HEK293 (cell line): ENCODE results near the gene CTPS2.

Source experiments
- CTCF ChIA-PET: fragments of 350-600 bp; formaldehyde crosslinking; extraction: SDS; loops from one replicate; lab custom pipeline; 2021; ENCODE audit warnings: antibody characterized with exemption; lab: Yijun Ruan, JAX
- POLR2A ChIA-PET: fragments of 300-600 bp; formaldehyde crosslinking; extraction: SDS; loops from one replicate; lab custom pipeline; 2020; ENCODE audit warnings: antibody characterized with exemption, inconsistent platforms; lab: Yijun Ruan, JAX
- H3K27ac ChIP-seq: fragments of 200-500 bp; sonication (Bioruptor generic); 2 replicates; pipeline ENCODE4 v1.5.1; 2014; ENCODE audit warnings: low read depth, low read length, control low read depth, inconsistent platforms; ENCODE audit errors: extremely low read depth
- H3K36me3 ChIP-seq, 2 experiments: fragments of 200-500 bp in 1 of 2; sonication (Bioruptor generic) in 1 of 2; 1 replicate in 1 of 2; 2 replicates in 1 of 2; pipeline ENCODE4 v1.5.1; 2014 to 2017; ENCODE audit warnings: inconsistent platforms in 2 of 2, low read length in 2 of 2; ENCODE audit not compliant: control insufficient read depth in 2 of 2, insufficient read depth in 1 of 2
- H3K4me1 ChIP-seq: fragments of 200-500 bp; sonication (Bioruptor generic); 2 replicates; pipeline ENCODE4 v1.5.1; 2014; ENCODE audit warnings: mild to moderate bottlenecking, low read length, inconsistent platforms; ENCODE audit not compliant: control insufficient read depth, insufficient read depth
- H3K4me3 ChIP-seq: 2 replicates; pipeline ENCODE4 v1.5.1; 2011; ENCODE audit warnings: low read depth, mild to moderate bottlenecking, control low read depth, low read length, moderate library complexity
- H3K9me3 ChIP-seq: fragments of 200-500 bp; sonication (Bioruptor generic); 2 replicates; pipeline ENCODE4 v1.5.1; 2014; ENCODE audit warnings: low read depth, low read length, inconsistent platforms; ENCODE audit not compliant: control insufficient read depth, insufficient read depth
- HOXC10 ChIP-seq: sonication (generic); formaldehyde crosslinking; IDR thresholded peaks from 2 replicates; pipeline ENCODE4 v1.8.1; 2023; ENCODE audit warnings: mild to moderate bottlenecking, missing genetic modification reagents
- KLF10 ChIP-seq: fragments of 450-650 bp; IDR thresholded peaks from 2 replicates; pipeline ENCODE4 v1.5.1; 2018; ENCODE audit warnings: missing biosample characterization, mild to moderate bottlenecking, missing genetic modification characterization
- PRDM2 ChIP-seq: fragments of 450-650 bp; formaldehyde crosslinking; IDR thresholded peaks from 2 replicates; pipeline ENCODE4 v1.5.1; 2016; ENCODE audit warnings: missing biosample characterization, missing genetic modification characterization, borderline replicate concordance
- ZBTB49 ChIP-seq: fragments of 450-650 bp; formaldehyde crosslinking; IDR thresholded peaks from 2 replicates; pipeline ENCODE4 v1.5.1; 2016; ENCODE audit warnings: missing biosample characterization, missing genetic modification characterization, low read depth
- ZBTB6 ChIP-seq: fragments of 450-650 bp; formaldehyde crosslinking; IDR thresholded peaks from 2 replicates; pipeline ENCODE4 v1.5.1; 2017; ENCODE audit warnings: missing biosample characterization, missing genetic modification characterization
- ZBTB8A ChIP-seq: fragments of 450-650 bp; formaldehyde crosslinking; IDR thresholded peaks from 2 replicates; pipeline ENCODE4 v1.5.1; 2016; ENCODE audit warnings: missing biosample characterization, missing genetic modification characterization
- ZIC2 ChIP-seq: fragments of 450-650 bp; formaldehyde crosslinking; IDR thresholded peaks from 2 replicates; pipeline ENCODE4 v1.5.1; 2016; ENCODE audit warnings: missing biosample characterization, missing genetic modification characterization
- ZNF16 ChIP-seq: fragments of 450-650 bp; formaldehyde crosslinking; IDR thresholded peaks from 2 replicates; pipeline ENCODE4 v1.5.1; 2016; ENCODE audit warnings: low read depth, missing biosample characterization, missing genetic modification characterization
- ZNF214 ChIP-seq: fragments of 450-650 bp; formaldehyde crosslinking; IDR thresholded peaks from 2 replicates; pipeline ENCODE4 v1.5.1; 2017; ENCODE audit warnings: missing biosample characterization, mild to moderate bottlenecking, missing genetic modification characterization, borderline replicate concordance
- ZNF266 ChIP-seq: fragments of 450-650 bp; formaldehyde crosslinking; IDR thresholded peaks from 2 replicates; pipeline ENCODE4 v1.5.1; 2016; ENCODE audit warnings: missing biosample characterization, missing genetic modification characterization, low read depth
- ZNF416 ChIP-seq: fragments of 450-650 bp; formaldehyde crosslinking; IDR thresholded peaks from 2 replicates; pipeline ENCODE4 v1.5.1; 2016; ENCODE audit warnings: missing biosample characterization, missing genetic modification characterization
- ZNF843 ChIP-seq: fragments of 450-650 bp; formaldehyde crosslinking; IDR thresholded peaks from 2 replicates; pipeline ENCODE4 v1.5.1; 2016; ENCODE audit warnings: missing biosample characterization, missing genetic modification characterization
- ZSCAN16 ChIP-seq: fragments of 450-650 bp; formaldehyde crosslinking; IDR thresholded peaks from 2 replicates; pipeline ENCODE4 v1.5.1; 2016; ENCODE audit warnings: missing biosample characterization, missing genetic modification characterization

CTPS2 gene

GRCh38 chrX:16745102-16745501, 32.6 kb upstream of the CTPS2 start (continued):
- TF ChIP-seq ZBTB49 (tag by site-specific recombination): no peak
- TF ChIP-seq ZBTB8A (tag by site-specific recombination): no peak
- TF ChIP-seq ZNF266 (tag by site-specific recombination): no peak

GRCh38 chrX:16743604-16744325, 31.3 kb upstream of the CTPS2 start:
- POLR2A ChIA-PET: interaction anchor here (0.6 to 1.2 kb wide), 3 partner anchors 25 to 124 kb away, joined by 3 to 5 read pairs (median 3); partner anchors contain the start of gene SYAP1
- CTCF ChIA-PET: interaction anchor here (0.6 kb wide), 1 partner anchor 15 kb away, joined by 4 read pairs; no protein-coding TSS in a partner anchor
- Histone ChIP-seq H3K4me3 (no peak overlapping the region), H3K4me1 (no peaks in the 10 kb centered on the region), H3K9me3 (no peaks in the 10 kb centered on the region), H3K27ac (no peak overlapping the region), H3K36me3 (peaks cover 76 to 84% of the 10 kb centered on the region in 2 experiments)
- TF ChIP-seq HOXC10 (CRISPR knock-in tag): no peak
- no peak for TF ChIP-seq PRDM2 (tag by site-specific recombination)
- no peak for TF ChIP-seq ZNF16 (tag by site-specific recombination)
- no peak for TF ChIP-seq ZNF214 (tag by site-specific recombination)
- no peak for TF ChIP-seq KLF10 (tag by site-specific recombination)
- TF ChIP-seq ZNF416 (tag by site-specific recombination): no peak
- no peak for TF ChIP-seq ZNF843 (tag by site-specific recombination)
- no peak for TF ChIP-seq ZBTB6 (tag by site-specific recombination)

GRCh38 chrX:16739574-16739973, 27.1 kb upstream of the CTPS2 start:
- Histone ChIP-seq H3K4me3 (no peak overlapping the region), H3K4me1 (no peaks in the 10 kb centered on the region), H3K36me3 (peaks cover 76 to 83% of the 10 kb centered on the region in 2 experiments), H3K27ac (no peak overlapping the region), H3K9me3 (no peaks in the 10 kb centered on the region)
- POLR2A ChIA-PET: interaction anchor here (0.6 to 2.8 kb wide), 2 partner anchors 20 to 91 kb away, joined by 7 to 15 read pairs; partner anchors contain the start of gene SYAP1
- CTCF ChIA-PET: interaction anchor here (0.7 to 1.2 kb wide), 3 partner anchors 18 to 48 kb away, joined by 3 read pairs; no protein-coding TSS in a partner anchor
- TF ChIP-seq ZSCAN16 (tag by site-specific recombination) (no peak), ZIC2 (tag by site-specific recombination) (peak; percentile 18; the same call in 1 of the 2 replicates)
